Measurements from ENCODE around the gene SLC7A14.

- TF ChIP-seq POLR2AphosphoS5 (IDR thresholded peaks at IDR 0.05; ENCODE audit: borderline replicate concordance, low read depth, low read length) = no peak
- no peak for TF ChIP-seq EZH2 (IDR thresholded peaks at IDR 0.05)
- no peak for TF ChIP-seq FOXP2 (optimal IDR thresholded peaks at IDR 0.05; ENCODE audit: control extremely low read depth, extremely low read length, insufficient read depth)
Observed at GRCh38 chr3:170536712-170537111, 49.2 kb downstream of the SLC7A14 start.
